Stimulated activated CD8-positive, alpha-beta memory T cell treated with anti-CD3 and anti-CD28 coated beads, Interleukin-12 subunit alpha, Interleukin-12 subunit beta, amount 100 ng/mL, for 4 hours (primary cell): Measurements from ENCODE around the gene MED12L.
"Not testable (repeated sequence)": the region's sequence is repeated elsewhere in the genome, so short reads cannot be mapped to it uniquely, and the experiment has no call there.

Source experiments
- DNase-seq: peaks from one replicate; pipeline ENCODE4 v3.0.0-alpha.2; 2020; ENCODE audit warnings: low read depth

The MED12L gene

GRCh38 chr3:151133917-151134450, 48.5 kb downstream of the MED12L start:
- no peak for DNase-seq

GRCh38 chr3:151135541-151136337, 50.3 kb downstream of the MED12L start:
- no peak for DNase-seq

GRCh38 chr3:151142929-151143328, 57.5 kb downstream of the MED12L start:
- DNase-seq: no peak

GRCh38 chr3:151144016-151144415, 58.6 kb downstream of the MED12L start:
- DNase-seq: no peak

- DNase-seq: no peak
Observed at GRCh38 chr3:151144760-151145159, 59.3 kb downstream of the MED12L start.

GRCh38 chr3:151145713-151146070, 60.2 kb downstream of the MED12L start:
- DNase-seq: no peak

GRCh38 chr3:151146071-151146730, 60.7 kb downstream of the MED12L start:
- no peak for DNase-seq

GRCh38 chr3:151146731-151147091, 61.2 kb downstream of the MED12L start:
- no peak for DNase-seq

GRCh38 chr3:151147299-151147698, 61.8 kb downstream of the MED12L start:
- DNase-seq: no peak

GRCh38 chr3:151152455-151153079, 67.1 kb downstream of the MED12L start:
- no peak for DNase-seq

GRCh38 chr3:151154566-151154965, 69.1 kb downstream of the MED12L start:
- DNase-seq: no peak

- no peak for DNase-seq
Observed at GRCh38 chr3:151155409-151156128, 70.1 kb downstream of the MED12L start.

- DNase-seq: no peak
Observed at GRCh38 chr3:151156618-151157216, 71.3 kb downstream of the MED12L start.

GRCh38 chr3:151159806-151160205, 74.3 kb downstream of the MED12L start:
- no peak for DNase-seq

- no peak for DNase-seq
Observed at GRCh38 chr3:151165226-151165625, 79.8 kb downstream of the MED12L start.

GRCh38 chr3:151166161-151166560, 80.7 kb downstream of the MED12L start:
- no peak for DNase-seq

GRCh38 chr3:151168269-151169094, 83.0 kb downstream of the MED12L start:
- DNase-seq: peak; percentile 51

- no peak for DNase-seq
Observed at GRCh38 chr3:151169262-151169947, 83.9 kb downstream of the MED12L start.

- not testable (repeated sequence) for DNase-seq
Observed at GRCh38 chr3:151169948-151170679, 84.7 kb downstream of the MED12L start.
